CD14-positive monocyte (primary cell): ENCODE measurements around the gene SUN3. TPM values are rescaled to one million over a fixed set of nuclear protein-coding genes. Genes with fewer than 3 reads are reported as not detected.

ENCODE experiments used
- DNase-seq, 3 donors: peaks; one replicate each; pipeline ENCODE4 v3.0.0-alpha.2; 2011 to 2022
- H2AFZ ChIP-seq: 2 replicates; pipeline ENCODE4 v1.6.0; 2012; ENCODE audit warnings: mild to moderate bottlenecking, low read depth, low read length, inconsistent platforms; ENCODE audit not compliant: insufficient read depth, poor library complexity, severe bottlenecking
- H3K27ac ChIP-seq, 2 donors: 1 replicate in 1 of 2; 2 replicates in 1 of 2; pipeline ENCODE4 v1.5.1; 2012 to 2013; ENCODE audit warnings: low read length in 2 of 2, control low read depth in 1 of 2, inconsistent platforms in 1 of 2, low read depth in 1 of 2, mild to moderate bottlenecking in 1 of 2
- H3K27me3 ChIP-seq, 2 donors: one replicate each; pipeline versions ENCODE4 v1.6.0 to v1.6.1; 2011 to 2013; ENCODE audit warnings: low read length in 2 of 2; ENCODE audit not compliant: control insufficient read depth in 2 of 2, insufficient read depth in 2 of 2
- H3K36me3 ChIP-seq, 2 donors: replicated peaks in 1 of 2; 1 replicate in 1 of 2; 2 replicates in 1 of 2; pipeline versions ENCODE4 v1.5.1 to v1.6.1; 2012 to 2013; ENCODE audit warnings: low read length in 2 of 2, control low read depth in 1 of 2, inconsistent platforms in 1 of 2, mild to moderate bottlenecking in 1 of 2; ENCODE audit not compliant: insufficient read depth in 2 of 2, control insufficient read depth in 1 of 2
- H3K4me1 ChIP-seq, 2 donors: 1 replicate in 1 of 2; 2 replicates in 1 of 2; pipeline versions ENCODE4 v1.5.1 to v1.6.1; 2012 to 2013; ENCODE audit warnings: low read length in 2 of 2, control low read depth in 1 of 2, inconsistent platforms in 1 of 2, mild to moderate bottlenecking in 1 of 2, moderate library complexity in 1 of 2; ENCODE audit not compliant: insufficient read depth in 2 of 2, control insufficient read depth in 1 of 2
- H3K4me2 ChIP-seq: replicated peaks from 2 replicates; pipeline ENCODE3; 2012; ENCODE audit warnings: low read length, moderate library complexity, mild to moderate bottlenecking; ENCODE audit not compliant: poor library complexity, severe bottlenecking; ENCODE audit errors: extremely low read depth
- H3K4me3 ChIP-seq, 3 experiments: fragments of 200-600 bp in 1 of 3; sonication (generic) in 1 of 3; replicated peaks in 1 of 3; 1 replicate in 2 of 3; 2 replicates in 1 of 3; pipeline ENCODE4 v1.5.1; 2011 to 2013; ENCODE audit warnings: low read length in 3 of 3, mild to moderate bottlenecking in 3 of 3, control low read depth in 2 of 3, low read depth in 2 of 3, inconsistent platforms in 1 of 3, moderate library complexity in 1 of 3
- H3K79me2 ChIP-seq: 2 replicates; pipeline ENCODE4 v1.6.0; 2012; ENCODE audit warnings: mild to moderate bottlenecking, control low read depth, inconsistent platforms, low read length, moderate library complexity; ENCODE audit not compliant: insufficient read depth
- H3K9ac ChIP-seq: 2 replicates; pipeline ENCODE4 v1.6.0; 2017; ENCODE audit warnings: low read length, mild to moderate bottlenecking; ENCODE audit not compliant: insufficient read depth, poor library complexity, severe bottlenecking
- H3K9me3 ChIP-seq, 2 donors: replicated peaks in 1 of 2; 1 replicate in 1 of 2; 2 replicates in 1 of 2; pipeline versions ENCODE4 v1.5.1 to v1.6.1; 2012 to 2013; ENCODE audit warnings: low read length in 2 of 2, control low read depth in 1 of 2; ENCODE audit not compliant: control insufficient read depth in 1 of 2, insufficient read depth in 1 of 2
- H4K20me1 ChIP-seq: 2 replicates; pipeline ENCODE4 v1.6.0; 2012; ENCODE audit warnings: mild to moderate bottlenecking, low read length, control low read depth, moderate library complexity; ENCODE audit not compliant: insufficient read depth
- H3K27ac Mint-ChIP-seq, 7 donors: one replicate each; pipeline ENCODE4 v1.8.0; 2020; ENCODE audit warnings: mild to moderate bottlenecking in 7 of 7, mixed read lengths in 7 of 7, moderate library complexity in 6 of 7, inconsistent platforms in 2 of 7
- H3K27me3 Mint-ChIP-seq, 3 donors: one replicate each; pipeline ENCODE4 v1.8.0; 2021 to 2022; ENCODE audit warnings: low read depth in 3 of 3, mild to moderate bottlenecking in 3 of 3, mixed read lengths in 3 of 3, moderate library complexity in 3 of 3, inconsistent platforms in 1 of 3
- H3K36me3 Mint-ChIP-seq, 2 donors: one replicate each; pipeline ENCODE4 v1.8.0; 2020; ENCODE audit warnings: mixed read lengths in 2 of 2, inconsistent platforms in 1 of 2, mild to moderate bottlenecking in 1 of 2
- H3K4me1 Mint-ChIP-seq: one replicate; pipeline ENCODE4 v1.8.0; 2020; ENCODE audit warnings: mild to moderate bottlenecking, mixed read lengths
- H3K4me3 Mint-ChIP-seq, 2 donors: one replicate each; pipeline ENCODE4 v1.8.0; 2020; ENCODE audit warnings: mild to moderate bottlenecking in 2 of 2, mixed read lengths in 2 of 2, moderate library complexity in 1 of 2
- H3K9me3 Mint-ChIP-seq, 7 donors: one replicate each; pipeline ENCODE4 v1.8.0; 2020 to 2022; ENCODE audit warnings: mixed read lengths in 7 of 7, mild to moderate bottlenecking in 6 of 7, moderate library complexity in 6 of 7, inconsistent platforms in 2 of 7
- CTCF ChIP-seq: fragments of 200-600 bp; IDR thresholded peaks from one replicate; pipeline ENCODE4 v1.8.0; 2022; ENCODE audit warnings: antibody characterized with exemption, mild to moderate bottlenecking
- WGBS: methylation state at CpG from one replicate; pipeline ENCODE4 v1.1.5; 2013; ENCODE audit warnings: missing lambda C conversion rate; ENCODE audit not compliant: insufficient coverage; 5-methylcytosine and 5-hydroxymethylcytosine counted together
- intact Hi-C, 2 donors: fragments of 100-400 bp; cut with micrococcal nuclease; formaldehyde crosslinking; loops; one replicate each; pipeline versions ENCODE4 v1.15.0 to v1.15.1; 2023
- polyA plus RNA-seq, 3 donors: library from polyadenylated mRNA; depleted of rRNA in 1 of 3; unstranded in 2 of 3; stranded (reverse) in 1 of 3; fragments of 300-500 nt in 2 of 3; fragments of >200 nt in 1 of 3; fragmentation: Illumina TruSeq in 2 of 3; gene quantifications; 1 replicate in 2 of 3; 2 replicates in 1 of 3; pipeline ENCODE4 v1.2.3, GENCODE V29; 2012 to 2021

Gene SUN3
- polyA plus RNA-seq, 3 donors, result not detected

- intact Hi-C loops, result no loop called here
- Mint-ChIP-seq H3K9me3 (peaks cover 0 to 3% (median 1%) of the 10 kb centered on the region in 7 donors), H3K27me3 (peaks cover 12 to 14% (median 12%) of the 10 kb centered on the region in 3 donors), H3K4me1 (peaks cover 16% of the 10 kb centered on the region), H3K36me3 (no peaks in the 10 kb centered on the region), H3K27ac (peak overlapping the region in 4 of 7 donors; percentile 4 to 80 (median 59)), H3K4me3 (no peak overlapping the region)
- 65% methylated on average over 8 of the region's 8 CpGs for WGBS
- Histone ChIP-seq H2AFZ (peak overlapping the region; percentile 6), H3K27me3 (no peaks in the 10 kb centered on the region), H3K4me1 (peaks cover 0 to 6% of the 10 kb centered on the region in 2 donors), H3K9me3 (no peaks in the 10 kb centered on the region), H3K27ac (peak overlapping the region in 1 of 2 donors; percentile 23), H3K79me2 (no peaks in the 10 kb centered on the region), H3K9ac (no peak overlapping the region), H3K4me2 (no peak overlapping the region), H4K20me1 (no peaks in the 10 kb centered on the region), H3K4me3 (no peak overlapping the region), H3K36me3 (no peaks in the 10 kb centered on the region)
- DNase-seq, result peak; percentile 46 to 67 (median 65)
- no peak for TF ChIP-seq CTCF
Observed at GRCh38 chr7:48049850-48050249, 20.9 kb upstream of the SUN3 start.

GRCh38 chr7:48048113-48048512 is 19.2 kb upstream of the SUN3 start:
- H3K27me3 ChIP-seq, result no peaks in the 10 kb centered on the region
- H3K4me1 ChIP-seq, result peaks cover 0 to 6% of the 10 kb centered on the region in 2 donors
- Mint-ChIP-seq H3K4me3 (no peak overlapping the region), H3K36me3 (no peaks in the 10 kb centered on the region), H3K4me1 (peaks cover 17% of the 10 kb centered on the region), H3K9me3 (peaks cover 0 to 2% (median 0%) of the 10 kb centered on the region in 7 donors), H3K27me3 (peaks cover 14% of the 10 kb centered on the region in 3 donors), H3K27ac (peak overlapping the region in 1 of 7 donors; percentile 58)
- no peaks in the 10 kb centered on the region for H3K9me3 ChIP-seq
- no peak overlapping the region for H3K9ac ChIP-seq
- no peak overlapping the region for H3K4me2 ChIP-seq
- no peak for DNase-seq
- no peaks in the 10 kb centered on the region for H4K20me1 ChIP-seq
- intact Hi-C loops, result no loop called here
- H3K4me3 ChIP-seq, result no peak overlapping the region
- H3K79me2 ChIP-seq, result no peaks in the 10 kb centered on the region
- no peak overlapping the region for H3K27ac ChIP-seq
- 100% methylated on average over 7 of the region's 8 CpGs for WGBS
- H3K36me3 ChIP-seq, result no peaks in the 10 kb centered on the region
- no peak for TF ChIP-seq CTCF
- no peak overlapping the region for H2AFZ ChIP-seq
